GM23248 (cell line): Measurements from ENCODE around the gene PDE12. TPM values are rescaled to one million over a fixed set of nuclear protein-coding genes. Genes with fewer than 3 reads are reported as not detected.

Experiments
- DNase-seq: peaks from one replicate; pipeline ENCODE4 v3.0.0-alpha.2; 2015
- H2AFZ ChIP-seq: fragments of 200-600 bp; sonication (generic); 2 replicates; pipeline ENCODE4 v1.6.1; 2016; ENCODE audit warnings: antibody characterized with exemption
- H3F3A ChIP-seq: fragments of 200-600 bp; sonication (generic); 2 replicates; pipeline ENCODE4 v1.6.1; 2016; ENCODE audit warnings: mild to moderate bottlenecking, antibody characterized with exemption, mixed run types; ENCODE audit not compliant: insufficient read depth
- H3K27ac ChIP-seq: fragments of 200-600 bp; sonication (generic); 2 replicates; pipeline ENCODE4 v1.5.1; 2016; ENCODE audit warnings: mild to moderate bottlenecking
- H3K27me3 ChIP-seq: fragments of 200-600 bp; sonication (generic); replicated peaks from 2 replicates; pipeline ENCODE4 v1.6.1; 2016; ENCODE audit warnings: mild to moderate bottlenecking; ENCODE audit not compliant: insufficient read depth
- H3K36me3 ChIP-seq: fragments of 200-600 bp; sonication (generic); 2 replicates; pipeline ENCODE4 v1.6.1; 2016; ENCODE audit warnings: low read depth, mild to moderate bottlenecking
- H3K4me1 ChIP-seq: fragments of 200-600 bp; sonication (generic); 2 replicates; pipeline ENCODE4 v1.6.1; 2016; ENCODE audit warnings: mild to moderate bottlenecking; ENCODE audit not compliant: insufficient read depth
- H3K4me2 ChIP-seq: fragments of 200-600 bp; sonication (generic); one replicate; pipeline ENCODE4 v1.6.1; 2016; ENCODE audit warnings: mild to moderate bottlenecking; ENCODE audit not compliant: unreplicated experiment
- H3K4me3 ChIP-seq: fragments of 200-600 bp; sonication (generic); 2 replicates; pipeline ENCODE4 v1.5.1; 2016; ENCODE audit warnings: mild to moderate bottlenecking
- H3K79me2 ChIP-seq: fragments of 200-600 bp; sonication (generic); 2 replicates; pipeline ENCODE4 v1.6.1; 2016; ENCODE audit warnings: mild to moderate bottlenecking; ENCODE audit not compliant: insufficient read depth
- H3K9ac ChIP-seq: fragments of 200-600 bp; sonication (generic); 2 replicates; pipeline ENCODE4 v1.6.1; 2016; ENCODE audit warnings: mild to moderate bottlenecking
- H3K9me2 ChIP-seq: fragments of 200-600 bp; sonication (generic); 2 replicates; pipeline ENCODE4 v1.6.1; 2016; ENCODE audit warnings: mixed run types, mild to moderate bottlenecking, moderate library complexity; ENCODE audit not compliant: insufficient read depth
- H3K9me3 ChIP-seq: fragments of 200-600 bp; sonication (generic); one replicate; pipeline ENCODE4 v1.6.1; 2017; ENCODE audit warnings: low read depth
- H4K20me1 ChIP-seq: fragments of 200-600 bp; sonication (generic); 2 replicates; pipeline ENCODE4 v1.6.0; 2016; ENCODE audit not compliant: insufficient read depth
- EZH2 ChIP-seq: fragments of 200-600 bp; sonication (generic); IDR thresholded peaks from 2 replicates; pipeline ENCODE4 v1.6.1; 2018; ENCODE audit warnings: antibody characterized with exemption, mild to moderate bottlenecking; ENCODE audit not compliant: insufficient read depth, poor library complexity, severe bottlenecking
- EZH2phosphoT487 ChIP-seq: fragments of 200-600 bp; sonication (generic); IDR thresholded peaks from 2 replicates; pipeline ENCODE4 v1.6.1; 2018; ENCODE audit warnings: antibody characterized with exemption, moderate library complexity, mild to moderate bottlenecking, low read depth; ENCODE audit not compliant: insufficient read depth
- WGBS, 2 experiments: methylation state at CpG; one replicate each; pipeline ENCODE4 v1.1.6; 2015 to 2017; ENCODE audit warnings: low lambda C conversion rate in 2 of 2, low coverage in 1 of 2; ENCODE audit errors: missing lambda C conversion rate in 2 of 2; 5-methylcytosine and 5-hydroxymethylcytosine counted together
- in situ Hi-C: fragments of 300-500 bp; cut with MboI; formaldehyde crosslinking; loops from 2 replicates; pipeline ENCODE4 v1.15.0; 2020
- polyA plus RNA-seq: library from polyadenylated mRNA; unstranded; fragments of >200 nt; fragmentation: Nextera tagmentation; extraction: Ambion mirVana; gene quantifications from 2 replicates; pipeline ENCODE4 v1.2.1, GENCODE V29; 2016
- total RNA-seq: library from RNA; depleted of rRNA; stranded (reverse); fragments of >200 nt; shearing (Covaris generic); gene quantifications from 2 replicates; pipeline ENCODE4 v1.2.3, GENCODE V29; 2014

Gene PDE12
- total and polyA plus RNA-seq, 2 experiments from 2014 or later, result 14.6 to 21.4 TPM

DNA sequence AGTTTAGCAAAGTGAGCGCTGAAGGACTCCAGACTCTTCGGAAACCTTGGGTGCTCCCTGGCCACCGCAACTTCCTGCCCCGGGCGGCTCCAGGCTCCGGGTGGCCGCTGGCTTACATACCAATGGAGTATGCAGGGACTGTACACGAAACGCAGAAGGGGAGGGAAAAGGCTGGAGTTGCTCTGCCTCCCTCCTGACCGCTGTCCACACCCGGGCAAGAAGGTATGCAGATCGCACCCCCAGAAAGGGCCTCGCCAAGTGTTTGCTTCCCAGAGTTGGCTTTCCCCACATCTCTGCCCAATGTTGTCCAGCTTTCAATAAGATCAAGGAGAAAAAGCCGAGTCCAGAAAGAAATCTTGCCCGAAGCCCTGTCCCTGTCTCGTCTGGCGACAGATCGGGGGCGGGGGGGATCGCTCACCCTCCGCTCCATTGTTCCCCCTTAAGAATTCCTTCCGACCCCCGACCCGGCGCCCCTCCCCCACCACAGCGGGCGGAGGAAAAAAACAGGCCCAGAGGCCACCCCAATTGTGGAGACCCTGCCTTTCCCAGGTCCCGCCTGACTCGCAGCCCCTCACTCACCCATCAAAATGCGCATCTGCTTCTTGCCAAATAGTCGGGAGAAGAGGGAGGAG lies 40.5 kb downstream of the PDE12 start:
- peaks cover 60% of the 10 kb centered on the region for H3F3A ChIP-seq
- H3K9me3 ChIP-seq, result no peaks in the 10 kb centered on the region
- H4K20me1 ChIP-seq, result peaks cover 35% of the 10 kb centered on the region; the same call in 1 of the 2 replicates
- H3K36me3 ChIP-seq, result peaks cover 15% of the 10 kb centered on the region; the same call in 1 of the 2 replicates
- whole genome bisulfite sequencing, 2 experiments, result 0 to 1% methylated on average over 22 to 31 of the region's 31 CpGs
- H3K27me3 ChIP-seq, result no peaks in the 10 kb centered on the region
- peaks cover 40% of the 10 kb centered on the region for H3K4me1 ChIP-seq
- peak overlapping the region; percentile 91 for H3K4me2 ChIP-seq
- peak overlapping the region; percentile 98 for H3K4me3 ChIP-seq
- peak overlapping the region; percentile 100 for H3K9ac ChIP-seq
- peaks cover 77% of the 10 kb centered on the region for H3K79me2 ChIP-seq
- H3K27ac ChIP-seq, result peak overlapping the region; percentile 100
- DNase-seq, result peak; percentile 96
- no peak overlapping the region for H2AFZ ChIP-seq
- TF ChIP-seq EZH2phosphoT487 (no peak), EZH2 (no peak)
- in situ Hi-C loops, result no loop called here
- H3K9me2 ChIP-seq, result no peaks in the 10 kb centered on the region

DNA sequence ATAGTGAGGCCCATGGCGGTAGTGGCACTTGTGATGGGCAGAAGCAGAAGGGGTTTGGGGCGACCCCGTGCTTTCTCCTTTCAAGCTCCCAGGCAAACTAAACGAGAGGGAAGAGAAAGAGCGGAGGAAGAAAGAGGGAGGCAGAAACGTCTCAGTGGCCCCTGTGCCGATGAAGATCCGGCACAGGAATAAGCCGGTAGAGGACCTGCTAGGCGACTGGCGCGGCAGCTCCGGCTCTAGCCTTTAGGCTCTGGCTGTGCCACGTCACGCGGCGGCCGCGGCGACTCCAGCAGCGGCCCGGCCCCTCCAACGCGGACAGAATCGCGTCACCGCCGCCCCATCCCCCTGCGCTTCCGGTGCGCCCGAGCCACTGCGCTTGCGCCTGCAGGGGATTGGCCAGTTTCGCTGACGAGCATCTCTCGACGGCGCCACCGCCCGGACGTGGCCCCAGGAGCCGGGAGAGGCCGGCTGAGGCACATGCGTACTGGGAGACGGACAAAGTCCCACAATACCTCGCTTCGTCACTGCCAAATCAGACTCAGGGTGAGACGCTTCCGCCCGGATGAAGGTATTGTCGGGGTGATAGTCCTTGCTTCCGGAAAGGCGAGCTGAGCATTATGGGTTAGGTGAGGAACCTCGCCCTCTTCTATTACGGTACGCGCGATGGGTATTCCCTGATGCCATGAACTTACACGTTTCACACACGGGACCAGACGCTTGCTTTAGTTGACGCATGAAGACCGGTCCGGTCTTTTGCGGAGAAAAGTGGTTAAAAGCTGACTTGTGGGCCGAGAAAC lies 41.3 kb downstream of the PDE12 start, which contains the start of gene ARF4:
TSS of gene ARF4 (minus strand) at position 218 of the 797 bp plus-strand sequence. CDS start at position 14, 204 bp downstream.
- peaks cover 15% of the 10 kb centered on the region; the same call in 1 of the 2 replicates for H3K36me3 ChIP-seq
- peak within 1 kb of the TSS; percentile 98 for H3K4me3 ChIP-seq
- peaks cover 54% of the 10 kb centered on the region for H3F3A ChIP-seq
- H3K79me2 ChIP-seq, result peaks cover 70% of the 10 kb centered on the region
- in situ Hi-C loops, result no loop called here
- H3K9me2 ChIP-seq, result no peaks in the 10 kb centered on the region
- peak within 1 kb of the TSS; percentile 91 for H3K4me2 ChIP-seq
- H3K9ac ChIP-seq, result peak within 1 kb of the TSS; percentile 100
- WGBS, 2 experiments, result 0 to 1% methylated on average over 45 to 60 of the region's 67 CpGs
- TF ChIP-seq EZH2phosphoT487 (no peak), EZH2 (no peak)
- peak within 1 kb of the TSS; percentile 100 for H3K27ac ChIP-seq
- no peaks in the 10 kb centered on the region for H3K27me3 ChIP-seq
- H3K9me3 ChIP-seq, result no peaks in the 10 kb centered on the region
- peaks cover 32% of the 10 kb centered on the region; the same call in 1 of the 2 replicates for H4K20me1 ChIP-seq
- peaks cover 34% of the 10 kb centered on the region for H3K4me1 ChIP-seq
- peak within 1 kb of the TSS; percentile 77 for H2AFZ ChIP-seq
- peak; percentile 99 for DNase-seq

DNA sequence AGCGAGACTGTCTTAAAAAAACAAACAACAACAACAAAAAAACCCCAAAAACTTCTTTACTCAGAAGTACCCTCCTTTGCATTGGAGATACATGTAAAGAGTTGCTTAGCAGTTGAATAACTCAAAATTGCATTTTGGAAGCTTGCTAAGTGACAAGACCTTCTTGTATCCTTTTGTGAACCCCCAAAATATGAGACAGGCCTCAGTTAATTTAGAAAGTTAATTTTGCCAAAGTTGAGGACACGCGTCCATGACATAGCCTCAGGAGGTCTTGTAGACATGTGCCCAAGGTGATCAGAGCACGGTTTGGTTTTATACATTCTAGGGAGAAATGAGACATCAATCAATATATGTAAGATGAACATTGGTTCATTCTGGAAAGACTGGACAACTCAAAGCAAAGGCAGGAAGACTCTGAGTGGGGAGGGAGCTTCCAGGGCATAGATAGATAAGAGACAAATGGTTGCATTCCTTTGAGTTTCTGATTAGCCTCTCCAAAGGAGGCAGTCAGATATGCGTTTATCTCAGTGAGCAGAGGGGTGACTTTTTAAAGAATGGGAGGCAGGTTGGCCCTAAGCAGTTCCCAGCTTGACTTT lies 42.8 kb downstream of the PDE12 start:
- H3K79me2 ChIP-seq, result peaks cover 54% of the 10 kb centered on the region
- peaks cover 15% of the 10 kb centered on the region; the same call in 1 of the 2 replicates for H3K36me3 ChIP-seq
- H3K9ac ChIP-seq, result peak overlapping the region; percentile 95
- H3K27me3 ChIP-seq, result no peaks in the 10 kb centered on the region
- H3F3A ChIP-seq, result peaks cover 43% of the 10 kb centered on the region
- H3K9me2 ChIP-seq, result no peaks in the 10 kb centered on the region
- WGBS, 2 experiments, result 37 to 48% methylated on average over 5 of the region's 5 CpGs
- TF ChIP-seq EZH2 (no peak), EZH2phosphoT487 (no peak)
- H2AFZ ChIP-seq, result peak overlapping the region; percentile 77
- H3K4me1 ChIP-seq, result peaks cover 19% of the 10 kb centered on the region
- H3K4me3 ChIP-seq, result peak overlapping the region; percentile 79
- H3K27ac ChIP-seq, result peak overlapping the region; percentile 94
- peaks cover 18% of the 10 kb centered on the region; the same call in 1 of the 2 replicates for H4K20me1 ChIP-seq
- no peaks in the 10 kb centered on the region for H3K9me3 ChIP-seq
- peak overlapping the region; percentile 91 for H3K4me2 ChIP-seq
- in situ Hi-C loops, result no loop called here
- no peak for DNase-seq

DNA sequence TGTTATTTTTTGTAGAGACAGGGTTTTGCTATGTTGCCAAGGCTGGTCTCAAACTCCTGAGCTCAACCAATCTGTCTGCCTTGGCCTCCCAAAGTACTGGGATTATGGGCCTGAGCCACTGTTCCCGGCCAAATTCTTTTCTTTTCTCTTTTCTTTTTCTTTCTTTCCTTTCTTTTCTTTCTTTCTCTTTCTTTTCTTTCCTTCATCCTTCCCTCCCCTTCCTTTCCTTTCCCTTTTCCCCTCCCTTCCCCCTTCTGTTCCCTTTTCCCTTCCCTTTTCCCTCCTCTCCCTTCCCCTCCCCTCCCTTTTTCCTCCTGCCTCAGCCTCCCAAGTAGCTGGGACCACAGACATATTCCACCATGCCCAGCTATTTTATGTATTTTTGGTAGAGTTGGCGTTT lies 44.1 kb downstream of the PDE12 start:
- Histone ChIP-seq H3K27ac (no peak overlapping the region), H4K20me1 (peaks cover 5% of the 10 kb centered on the region; the same call in 1 of the 2 replicates), H2AFZ (no peak overlapping the region), H3K27me3 (no peaks in the 10 kb centered on the region), H3K4me2 (no peak overlapping the region), H3K9me3 (no peaks in the 10 kb centered on the region), H3K36me3 (peaks cover 5% of the 10 kb centered on the region; the same call in 1 of the 2 replicates), H3K4me1 (peaks cover 9% of the 10 kb centered on the region), H3K9me2 (no peaks in the 10 kb centered on the region), H3F3A (peaks cover 33% of the 10 kb centered on the region), H3K4me3 (no peak overlapping the region), H3K79me2 (peaks cover 41% of the 10 kb centered on the region), H3K9ac (no peak overlapping the region)
- 93 to 97% methylated on average over 2 of the region's 2 CpGs for WGBS, 2 experiments
- in situ Hi-C loops, result no loop called here
- no peak for TF ChIP-seq EZH2phosphoT487
- no peak for TF ChIP-seq EZH2
- no peak for DNase-seq
